T1000 (cell line): Measurements from ENCODE around the gene GNB1L.

Source experiments
- DNase-seq: peaks from one replicate; lab custom pipeline; 2025; ENCODE audit warnings: mixed read lengths; lab: John Stamatoyannopoulos, UW

The GNB1L gene

GRCh38 chr22:19823191-19823901 lies 31.3 kb downstream of the GNB1L start:
- DNase-seq: no peak

DNA sequence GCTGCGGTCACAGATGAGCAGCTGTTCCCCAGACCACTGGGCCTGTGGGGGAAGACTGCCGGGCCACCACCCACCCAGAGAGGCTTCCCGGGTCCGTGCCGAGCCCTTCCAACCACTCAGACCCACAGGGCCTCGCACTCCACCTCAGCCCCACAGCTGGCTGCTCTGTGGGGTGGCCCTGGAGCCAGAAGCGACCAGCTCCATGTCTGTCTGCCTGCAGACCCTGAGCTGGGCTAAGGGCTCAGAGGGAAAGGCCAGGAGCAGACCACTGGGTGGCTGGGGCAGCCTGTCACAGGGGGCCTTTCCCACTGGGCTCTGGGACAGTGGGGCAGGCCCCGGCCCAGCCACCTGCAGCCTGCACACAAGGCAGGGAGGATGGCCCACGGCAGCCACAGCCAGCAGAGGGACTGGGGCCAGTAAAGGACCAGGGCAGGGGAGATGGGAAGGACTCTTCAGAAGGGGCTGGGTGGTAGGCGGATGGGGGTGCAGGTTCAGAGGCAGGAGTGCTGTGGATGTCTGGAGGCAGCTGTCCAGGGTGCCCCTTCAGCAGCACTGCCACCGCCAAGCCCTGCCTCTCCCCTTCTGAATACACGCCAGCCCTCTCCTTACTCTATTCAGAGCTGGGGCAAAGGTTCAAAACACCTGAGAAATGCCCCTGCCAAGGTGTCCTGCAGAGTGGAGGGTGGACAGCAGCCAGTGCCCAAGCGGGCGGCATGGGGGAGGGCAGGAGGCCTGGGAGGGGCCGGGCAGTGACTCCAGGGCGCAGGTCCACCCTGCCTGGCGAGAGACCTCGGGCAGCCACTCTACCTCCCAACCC lies 32.2 kb downstream of the GNB1L start:
- DNase-seq: no peak

DNA sequence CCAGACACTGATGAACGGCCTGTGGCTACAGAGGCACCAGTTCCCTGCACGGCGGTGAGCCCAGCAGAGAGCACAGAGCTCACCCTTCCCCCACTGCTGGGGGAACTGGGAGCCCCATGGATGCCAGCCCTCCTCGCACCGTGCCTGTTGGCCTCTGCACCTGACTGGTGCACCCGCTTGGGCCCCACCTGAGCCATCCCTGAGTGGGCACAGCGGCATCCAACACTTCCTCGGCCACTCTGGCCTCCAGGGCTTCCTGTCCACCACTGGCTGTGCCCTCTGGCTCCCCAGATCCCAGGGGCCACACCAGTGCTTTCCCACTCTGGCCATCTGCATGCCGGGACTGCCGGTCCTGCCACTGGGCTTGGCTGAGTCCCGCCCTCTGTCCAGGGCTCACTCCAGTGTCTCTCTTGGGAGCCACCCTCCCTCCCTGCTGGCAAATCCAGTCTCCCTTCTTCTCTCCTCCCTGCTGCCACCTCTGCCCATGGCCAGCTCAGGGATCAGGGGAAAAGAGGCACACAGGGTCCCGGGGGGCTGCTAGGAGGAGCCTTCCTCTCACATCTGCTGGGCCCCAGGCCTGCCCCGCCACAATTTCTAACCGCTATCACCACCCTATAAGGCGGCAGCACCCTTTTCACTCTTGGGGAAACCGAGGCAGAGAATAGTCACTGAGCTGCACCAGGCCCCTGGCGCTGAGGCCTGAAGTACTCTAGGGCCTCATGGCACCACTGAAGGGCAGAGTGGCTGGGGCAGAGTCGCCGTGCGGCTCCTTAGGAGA lies 33.0 kb downstream of the GNB1L start:
- no peak for DNase-seq

DNA sequence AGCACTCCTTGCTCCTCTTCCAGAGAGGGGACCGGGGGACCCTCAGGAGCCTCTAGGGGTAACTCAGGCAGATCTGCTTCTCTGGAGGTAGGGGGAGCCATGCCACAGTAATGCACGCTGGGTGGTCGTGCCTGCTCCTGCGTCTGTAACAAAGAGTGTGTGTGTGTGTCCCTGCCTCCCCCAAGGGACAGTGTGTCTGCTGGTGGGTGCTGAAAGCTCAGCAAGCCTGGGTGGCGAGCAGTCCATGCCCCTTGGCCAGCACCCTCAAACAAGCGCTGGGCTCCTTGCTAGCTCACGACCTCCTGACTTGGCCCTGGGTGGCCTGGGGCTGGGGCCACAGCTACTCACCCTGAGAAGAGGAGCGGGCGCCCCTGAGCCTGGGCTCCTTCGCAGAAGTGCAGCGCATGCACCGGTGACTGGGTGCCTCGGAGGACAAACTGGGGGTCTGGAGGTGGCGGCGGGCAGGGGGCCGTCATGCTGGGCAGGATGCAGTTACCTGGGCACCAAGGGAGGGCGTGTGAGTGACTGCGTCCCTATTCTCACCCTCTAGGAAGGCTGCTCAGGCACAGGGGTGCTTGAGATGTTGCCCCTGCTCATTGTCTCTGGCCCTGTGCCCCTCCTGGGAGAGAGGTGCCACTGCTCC lies 33.7 kb downstream of the GNB1L start:
- no peak for DNase-seq

DNA sequence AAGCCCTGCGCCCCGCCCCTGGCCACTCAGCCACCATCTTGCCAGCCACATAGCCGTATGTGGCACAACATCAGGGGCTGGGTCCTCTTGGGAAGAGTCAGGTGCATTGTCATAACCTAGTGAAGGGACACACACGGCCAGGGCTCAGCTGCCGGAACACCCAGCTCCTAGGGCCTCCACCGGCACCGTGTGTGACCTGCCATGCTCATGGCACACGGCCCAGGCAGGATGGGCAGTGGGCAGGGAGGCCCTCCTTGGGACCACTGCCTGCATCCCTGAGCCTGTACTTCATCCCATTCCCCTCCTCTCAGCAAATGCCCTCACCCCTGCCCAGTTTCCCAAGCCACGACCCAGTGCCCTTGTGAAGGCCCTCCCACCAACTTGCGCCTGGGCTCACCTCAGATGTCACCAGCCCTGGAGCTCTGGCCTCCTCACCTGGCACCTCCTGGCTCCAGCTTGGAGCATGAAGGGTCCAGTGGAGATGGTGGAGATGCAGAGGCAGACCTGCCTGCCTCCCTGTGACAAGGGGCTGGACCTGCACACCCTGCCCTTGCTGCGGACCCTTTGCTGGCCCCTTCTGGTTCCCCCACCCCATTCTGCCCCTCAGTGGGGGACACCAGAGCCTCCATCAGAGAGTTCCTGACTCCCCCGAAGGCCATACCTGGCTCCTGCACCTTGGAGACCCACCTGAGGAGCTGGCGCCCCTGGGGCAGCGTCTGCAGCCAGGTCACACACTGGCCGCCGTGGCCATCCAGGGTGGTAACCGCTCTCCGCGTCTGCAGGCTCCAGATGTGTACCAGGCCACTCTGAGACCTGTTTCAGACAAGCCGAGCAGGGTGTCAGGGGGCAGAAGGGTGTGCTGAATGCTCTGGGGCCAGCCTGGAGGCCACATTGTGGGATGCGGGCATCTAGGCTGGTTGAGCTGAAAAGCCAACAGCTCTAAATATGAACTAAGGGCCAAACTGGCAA lies 34.5 kb downstream of the GNB1L start:
- no peak for DNase-seq

DNA sequence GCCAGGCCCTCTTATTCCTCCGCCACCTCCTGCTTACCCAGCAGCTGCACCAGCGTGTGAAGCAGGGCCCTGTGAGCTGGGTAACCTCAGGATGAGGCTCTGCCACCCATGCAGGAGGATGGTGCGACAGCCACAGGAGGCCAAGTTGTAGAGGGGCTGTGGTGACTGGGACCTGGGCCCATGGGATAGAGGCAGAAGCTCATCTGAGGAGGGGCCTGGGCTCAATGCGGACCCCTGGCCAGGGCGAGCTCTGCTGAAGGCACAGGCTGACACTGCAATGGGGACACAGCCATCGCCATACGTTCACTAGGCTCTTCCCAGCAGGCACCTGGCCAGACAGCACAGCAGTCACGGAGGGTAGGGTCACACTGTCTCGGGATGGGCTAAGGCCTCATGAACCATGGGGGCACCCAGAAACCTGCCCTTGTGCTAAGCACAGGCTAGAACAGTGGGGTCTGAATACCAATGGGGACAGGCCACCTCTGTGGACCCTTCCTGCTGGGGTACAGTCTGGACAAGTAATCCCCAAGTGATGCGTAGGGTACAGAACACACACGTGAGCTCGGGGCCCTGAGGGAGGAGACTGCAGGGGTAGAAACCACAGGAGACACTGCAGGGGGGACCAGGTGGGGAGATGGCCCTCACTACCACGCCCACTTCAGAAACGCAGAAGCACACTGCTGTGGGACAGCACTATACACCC lies 35.3 kb downstream of the GNB1L start:
- no peak for DNase-seq

- DNase-seq: no peak
Measured at GRCh38 chr22:19818324-19819207, 36.1 kb downstream of the GNB1L start.

DNA sequence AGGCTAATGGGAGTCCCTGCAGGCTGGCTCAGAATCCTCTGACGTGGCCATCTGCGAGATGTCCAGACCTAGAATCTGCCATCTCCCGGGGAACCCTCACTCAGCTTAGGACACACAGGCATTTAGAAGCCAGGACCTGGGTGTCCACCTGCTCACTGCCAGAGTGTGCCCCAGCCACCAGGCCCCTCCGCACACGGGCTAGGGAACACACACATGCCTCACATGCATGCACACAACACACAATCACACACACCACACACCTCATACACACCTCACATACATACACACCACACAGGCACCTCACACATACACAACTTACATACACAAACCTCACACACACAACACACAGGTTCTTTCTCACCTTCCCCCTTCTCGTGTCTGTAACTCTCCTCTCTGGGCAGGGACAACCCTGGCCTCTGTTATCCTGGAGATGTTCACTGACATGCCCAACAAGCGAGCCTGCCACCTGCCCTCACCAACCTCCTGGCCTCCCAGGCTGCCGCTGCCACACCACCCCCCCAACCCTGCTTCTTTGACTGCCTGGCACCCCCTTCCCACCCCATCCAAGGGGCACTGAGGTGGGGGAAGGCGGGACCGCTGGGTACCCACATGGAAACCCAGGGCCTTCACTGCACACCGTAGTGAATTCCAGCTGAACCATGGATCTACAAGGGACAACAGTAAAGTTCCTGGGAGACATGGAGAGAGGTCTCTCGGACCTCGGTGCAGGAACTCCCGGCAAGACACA lies 38.1 kb downstream of the GNB1L start:
- DNase-seq: no peak

DNA sequence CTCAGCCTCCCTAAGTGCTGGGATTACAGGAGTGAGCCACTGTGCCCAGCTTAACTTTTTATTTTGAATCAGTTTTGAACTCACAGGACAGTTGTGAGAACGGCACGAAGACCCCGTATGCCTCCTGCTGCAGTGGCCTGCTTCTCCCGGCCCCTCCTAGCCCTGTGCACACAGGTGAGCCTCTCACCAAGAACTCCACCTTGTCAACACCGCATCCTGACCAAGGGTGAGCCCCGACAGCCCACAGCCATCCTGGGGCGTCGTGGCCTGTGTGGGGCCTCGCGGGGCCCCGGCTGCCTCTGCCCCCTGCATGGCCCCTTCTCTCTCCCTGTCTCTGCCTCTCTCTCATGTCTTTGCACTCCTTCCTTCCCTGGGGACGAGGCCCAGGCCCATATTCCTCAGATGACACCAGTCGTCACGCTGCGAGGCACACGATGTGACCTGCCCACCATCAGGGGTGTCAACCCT lies 38.8 kb downstream of the GNB1L start:
- DNase-seq: no peak

- no peak for DNase-seq
Measured at GRCh38 chr22:19815093-19815822, 39.4 kb downstream of the GNB1L start.

- DNase-seq: no peak
Measured at GRCh38 chr22:19814428-19814827, 40.2 kb downstream of the GNB1L start.

GRCh38 chr22:19812910-19813309 lies 41.8 kb downstream of the GNB1L start:
- DNase-seq: no peak

DNA sequence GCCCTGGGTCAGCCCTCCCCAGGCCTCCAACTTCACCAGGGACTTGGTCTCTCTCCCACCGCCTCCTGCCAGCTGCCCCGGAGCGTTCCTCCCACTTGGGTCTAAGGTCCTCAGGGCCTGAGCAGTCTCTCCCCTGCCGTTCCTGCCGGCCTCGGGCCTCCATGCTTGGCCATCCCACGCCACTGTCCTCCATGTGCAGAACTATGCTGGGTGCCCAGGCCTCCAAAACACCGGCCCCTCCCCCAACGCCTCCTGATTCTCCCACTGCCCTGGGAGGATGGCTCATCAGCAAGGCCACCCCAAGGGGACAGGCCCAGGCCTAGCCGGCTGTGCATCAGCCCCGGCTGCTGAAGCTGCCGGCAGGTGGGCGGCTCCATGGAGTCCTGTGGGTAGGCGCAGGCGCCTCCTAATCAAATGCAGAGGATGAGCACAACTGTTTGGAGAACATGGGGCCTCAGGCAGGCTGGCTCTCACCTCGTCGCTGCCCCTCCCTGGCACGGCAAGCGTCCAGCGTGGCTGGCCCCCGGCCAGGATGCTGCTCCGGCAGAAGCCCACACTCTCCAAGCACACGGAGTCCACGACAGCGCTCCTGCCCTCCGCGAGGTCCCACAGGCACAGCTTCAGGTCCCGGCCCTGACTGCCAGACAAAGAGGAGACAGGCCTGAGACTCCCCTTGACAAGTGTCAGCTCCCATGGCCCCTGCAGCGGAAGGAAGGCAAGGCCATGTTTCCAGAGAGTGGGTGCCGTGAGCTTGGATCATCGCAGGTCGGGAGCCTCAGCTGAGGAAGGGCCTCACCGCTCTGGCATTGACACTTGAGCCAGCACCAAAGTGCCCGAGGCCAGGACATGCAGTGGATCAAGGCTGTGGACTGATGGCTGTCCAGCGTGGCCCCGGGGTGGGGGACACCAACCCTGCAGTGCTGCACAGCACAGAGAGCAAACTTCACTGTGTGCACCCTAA lies 42.6 kb downstream of the GNB1L start:
- no peak for DNase-seq

- no peak for DNase-seq
Measured at GRCh38 chr22:19811211-19811621, 43.5 kb downstream of the GNB1L start.

GRCh38 chr22:19810381-19811201 lies 44.1 kb downstream of the GNB1L start:
- DNase-seq: no peak

GRCh38 chr22:19809741-19810140 lies 44.9 kb downstream of the GNB1L start:
- no peak for DNase-seq
